Activated CD4-positive, alpha-beta T cell treated with anti-CD3 and anti-CD28 coated beads, Interleukin-2, amount 50 U/mL, for 16 hours (primary cell): ENCODE measurements around the gene AGBL1.
"Not testable (repeated sequence)": the region's sequence is repeated elsewhere in the genome, so short reads cannot be mapped to it uniquely, and the experiment has no call there.

Source experiments
- DNase-seq: peaks from one replicate; pipeline ENCODE4 v3.0.0-alpha.2; 2020

The AGBL1 gene

DNA sequence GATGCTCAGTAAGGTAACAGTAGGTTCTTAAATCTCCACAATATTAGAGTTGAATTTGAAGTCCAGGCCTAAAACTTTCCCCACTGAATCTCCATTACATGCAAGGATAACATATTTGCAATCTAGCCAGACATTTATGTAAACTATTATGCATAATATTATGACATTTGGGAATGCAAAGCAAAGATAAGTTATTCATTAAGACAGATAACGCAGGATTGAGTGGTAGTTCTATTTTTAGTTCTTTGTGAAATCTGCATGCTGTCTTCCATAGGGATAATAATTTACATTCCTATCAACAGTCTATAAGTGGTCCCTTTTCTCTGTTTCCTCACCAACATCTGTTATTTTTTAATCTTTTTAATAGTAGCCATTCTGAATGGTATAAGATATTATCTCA is 333.5 kb downstream of the AGBL1 start:
- no peak for DNase-seq

DNA sequence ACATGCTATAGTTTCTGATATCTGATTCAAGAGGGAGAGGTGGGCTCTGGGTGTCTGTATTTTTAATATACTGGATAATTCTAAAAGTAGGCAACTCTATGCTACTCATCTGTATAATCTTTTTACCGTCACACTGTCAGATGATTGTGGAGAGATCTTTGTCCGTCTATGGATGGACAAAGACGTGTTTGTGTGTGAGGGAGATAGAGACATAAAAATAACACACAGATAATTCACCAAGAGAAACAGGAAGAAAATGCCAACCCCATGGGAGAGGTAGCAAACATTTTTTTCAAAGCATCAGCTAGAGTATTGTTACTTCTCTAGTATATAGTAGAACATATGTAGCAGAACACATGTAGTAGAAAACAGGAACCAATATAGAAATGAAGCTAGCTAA is 346.1 kb downstream of the AGBL1 start:
- no peak for DNase-seq

DNA sequence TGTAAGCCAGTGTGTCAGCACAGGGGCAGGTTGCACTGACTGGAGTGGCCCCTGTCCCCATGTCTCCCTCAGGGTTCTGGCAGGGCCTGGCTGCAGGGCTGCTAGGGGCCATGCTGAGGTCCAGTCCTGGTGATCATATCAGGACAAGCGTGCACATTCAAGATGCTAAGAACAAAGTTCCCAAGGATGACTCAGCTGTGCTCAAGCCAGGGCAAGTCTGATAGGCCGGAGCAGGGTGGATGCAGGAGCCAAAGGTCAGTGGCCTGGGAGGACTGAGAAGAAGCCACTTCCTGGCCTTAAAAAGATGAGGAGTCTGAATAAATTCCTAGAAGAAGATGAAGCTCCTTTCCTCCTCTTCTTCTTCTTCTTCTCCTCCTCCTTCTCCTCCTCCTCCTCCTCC is 353.2 kb downstream of the AGBL1 start:
- no peak for DNase-seq

DNA sequence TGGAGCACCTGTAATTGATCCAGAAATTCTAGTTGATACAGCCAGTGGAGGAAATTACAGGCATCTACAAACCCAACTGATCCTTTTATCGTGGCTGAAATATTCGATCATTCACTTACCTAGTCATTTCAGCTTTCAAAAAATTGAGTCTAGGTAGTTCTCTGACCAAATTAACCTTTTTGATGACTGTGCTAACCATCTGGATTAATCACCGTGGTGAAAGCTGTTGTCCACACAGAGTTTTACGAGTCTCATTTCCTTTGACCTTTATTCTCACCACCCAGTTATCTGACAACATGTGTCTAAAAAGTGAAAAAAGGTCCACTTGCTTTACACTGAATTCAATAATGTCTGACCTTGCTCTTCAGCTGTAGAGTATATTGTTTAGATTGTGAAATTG is 354.3 kb downstream of the AGBL1 start:
- no peak for DNase-seq

DNA sequence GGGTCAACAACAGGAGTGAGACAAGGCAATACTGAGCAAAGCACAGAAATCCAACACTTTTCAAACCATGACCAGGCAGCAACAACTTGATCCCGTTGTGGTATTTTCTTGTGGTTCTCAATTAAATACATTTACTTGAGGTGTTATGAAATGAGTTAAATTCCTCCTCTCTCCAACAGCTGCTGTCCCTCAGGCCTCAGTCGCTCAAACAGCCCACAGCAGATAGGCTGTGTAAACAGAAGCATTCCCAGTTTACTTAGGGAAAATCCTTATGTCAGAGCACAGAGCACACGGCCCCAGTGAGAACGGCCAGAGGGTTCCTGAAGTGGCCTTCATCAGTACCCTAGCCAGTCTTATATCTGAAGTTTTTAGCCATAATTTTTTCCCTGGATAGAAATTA is 359.9 kb downstream of the AGBL1 start:
- DNase-seq: no peak

DNA sequence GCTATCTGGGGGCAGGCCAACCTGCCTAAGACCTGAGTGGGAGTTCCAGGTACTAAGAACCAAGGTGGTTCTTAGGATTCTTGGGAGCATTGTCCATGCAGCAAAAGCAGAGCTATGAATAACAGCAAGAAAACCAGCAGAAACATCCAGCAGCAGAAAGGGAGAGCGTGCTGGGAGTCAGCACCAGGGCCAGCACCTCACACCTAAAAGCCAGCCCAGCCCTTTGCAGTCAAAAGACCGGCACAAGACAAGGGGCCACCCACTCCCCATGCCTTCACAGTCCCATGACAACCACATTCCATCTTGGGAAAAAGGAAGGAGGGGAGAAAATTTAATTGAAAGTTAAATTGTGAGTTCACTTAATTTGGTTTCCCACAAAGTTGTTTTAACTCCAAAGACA is 364.9 kb downstream of the AGBL1 start:
- no peak for DNase-seq

DNA sequence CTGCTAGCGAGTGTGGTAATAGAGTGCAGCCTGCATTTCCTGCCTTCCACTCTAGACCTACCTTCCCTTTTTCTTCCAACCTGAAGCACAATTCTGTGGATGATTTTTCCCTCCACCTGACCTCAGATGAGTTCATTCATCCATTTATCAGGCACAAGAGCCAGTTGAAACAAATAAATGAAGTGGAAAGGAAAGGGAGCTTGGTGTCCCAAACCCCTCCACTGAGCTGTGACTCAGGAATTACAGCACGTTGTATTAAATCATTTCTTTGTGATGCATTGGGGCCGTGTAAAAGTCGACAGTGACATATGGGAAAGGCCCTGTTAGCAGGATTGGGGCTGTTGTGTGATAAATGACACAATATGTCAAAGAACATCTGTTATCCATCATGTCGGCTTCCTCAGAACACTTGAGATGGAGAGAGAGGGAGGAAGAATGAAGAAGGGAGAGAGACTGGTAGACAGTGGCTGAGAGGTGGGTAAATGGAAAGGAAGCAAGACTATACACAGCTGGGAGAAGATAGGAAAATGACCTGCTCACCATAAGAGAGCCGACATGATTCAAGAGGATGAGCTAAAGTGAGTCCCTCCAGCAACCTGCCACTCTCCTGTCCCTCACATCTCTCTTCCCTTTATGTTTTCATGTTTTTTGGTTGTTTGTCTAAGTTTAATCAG is 366.0 kb downstream of the AGBL1 start:
- DNase-seq: no peak

DNA sequence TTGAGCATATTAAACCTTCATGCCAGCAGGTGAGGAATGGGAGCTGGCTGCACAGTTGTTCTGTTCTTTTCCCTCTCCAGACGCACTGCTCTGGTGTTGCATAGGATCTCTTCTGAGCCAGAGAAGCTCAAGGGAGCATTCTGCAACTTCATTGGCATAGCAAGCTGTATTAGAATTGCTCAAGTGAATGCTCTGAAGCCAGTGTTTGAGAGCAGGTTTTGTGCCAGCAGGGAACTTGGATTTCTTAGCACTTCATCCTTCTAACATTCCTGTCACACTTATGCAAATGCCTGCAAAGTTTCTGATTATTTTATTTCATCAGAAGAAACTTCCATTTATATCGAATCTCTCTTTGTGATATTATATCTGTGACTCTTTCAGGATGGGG is 366.6 kb downstream of the AGBL1 start:
- DNase-seq: no peak

DNA sequence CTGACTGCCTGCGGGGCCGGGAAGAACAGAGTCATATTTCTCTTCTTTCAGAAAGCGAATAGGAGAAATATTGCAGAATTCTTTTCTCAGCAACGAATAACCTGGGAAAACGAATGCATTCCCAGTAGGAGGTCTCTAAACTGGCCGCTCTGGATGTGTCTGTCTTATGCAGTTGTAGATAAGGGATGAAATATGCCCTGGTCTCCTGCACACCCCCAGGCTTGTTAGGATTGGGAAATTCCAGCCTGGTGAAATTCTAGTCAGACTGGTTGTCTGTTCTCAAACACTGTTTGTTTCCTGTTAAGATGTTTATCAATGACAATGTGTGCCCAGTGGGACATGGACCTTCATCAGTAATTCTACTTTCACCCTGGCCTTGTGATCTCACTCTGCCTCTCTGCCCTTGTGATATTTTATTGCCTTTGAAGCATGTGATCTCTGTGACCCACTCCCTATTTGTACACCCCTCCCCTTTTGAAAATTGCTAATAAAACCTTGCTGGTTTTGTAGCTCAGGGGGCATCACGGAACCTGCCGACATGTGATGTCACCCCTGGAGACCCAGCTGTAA is 385.9 kb downstream of the AGBL1 start:
- not testable (repeated sequence) for DNase-seq

DNA sequence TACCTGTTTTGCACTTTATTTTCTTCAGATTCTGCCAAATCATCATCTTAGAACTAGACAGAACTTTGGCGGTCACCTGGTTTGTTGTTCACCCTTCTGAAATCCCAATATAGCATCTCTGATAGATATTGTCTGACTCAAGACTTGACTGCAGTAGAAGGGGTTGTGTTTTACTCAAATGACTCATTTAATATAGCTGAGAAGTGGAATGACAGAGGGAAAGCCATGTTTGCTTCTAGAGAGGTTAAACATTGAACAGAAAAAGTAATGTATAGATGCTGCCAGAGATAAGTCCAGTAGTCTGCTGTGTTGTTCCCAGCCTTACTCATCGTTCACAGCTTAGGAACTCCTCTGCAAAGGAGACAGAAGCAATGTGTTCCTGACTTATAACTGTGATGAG is 402.0 kb downstream of the AGBL1 start:
- no peak for DNase-seq

DNA sequence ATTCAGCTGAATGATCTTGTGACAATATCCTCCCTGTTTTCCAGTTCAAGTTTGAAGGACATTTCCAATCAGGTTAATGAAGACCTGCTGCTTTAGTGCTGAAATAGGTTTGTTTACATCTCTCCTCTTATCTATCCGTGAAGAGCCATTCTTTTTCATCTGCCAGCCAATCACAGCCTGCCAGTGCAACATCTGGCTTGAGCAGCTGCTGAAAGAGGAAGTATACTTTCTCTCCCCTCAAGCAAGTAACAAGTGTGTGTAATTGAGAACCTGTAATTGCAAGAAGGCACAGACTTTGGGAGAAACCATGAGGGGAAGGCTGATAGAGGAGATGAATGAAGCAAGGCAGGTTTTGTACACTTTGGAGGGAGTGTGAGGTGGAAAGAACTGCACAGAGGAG is 404.3 kb downstream of the AGBL1 start:
- no peak for DNase-seq

DNA sequence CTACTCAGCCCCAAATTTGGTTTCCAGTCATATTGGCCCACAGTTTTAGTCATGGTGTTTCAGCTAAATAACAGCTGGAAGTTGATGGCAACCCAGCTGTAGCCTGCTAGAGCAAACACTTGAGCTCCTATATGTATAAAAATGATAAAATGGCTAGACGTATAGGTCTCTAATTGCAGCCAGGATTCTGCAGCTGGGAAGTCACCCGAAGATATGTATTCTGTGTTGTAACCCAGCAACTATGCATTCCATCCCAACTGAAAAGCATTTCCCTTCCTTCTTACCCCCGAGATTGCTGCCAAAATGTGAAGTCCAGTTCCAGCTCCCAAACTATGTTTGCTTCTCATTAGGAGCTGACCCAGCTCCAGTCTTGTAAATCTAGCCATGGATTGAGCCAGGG is 408.4 kb downstream of the AGBL1 start:
- no peak for DNase-seq

DNA sequence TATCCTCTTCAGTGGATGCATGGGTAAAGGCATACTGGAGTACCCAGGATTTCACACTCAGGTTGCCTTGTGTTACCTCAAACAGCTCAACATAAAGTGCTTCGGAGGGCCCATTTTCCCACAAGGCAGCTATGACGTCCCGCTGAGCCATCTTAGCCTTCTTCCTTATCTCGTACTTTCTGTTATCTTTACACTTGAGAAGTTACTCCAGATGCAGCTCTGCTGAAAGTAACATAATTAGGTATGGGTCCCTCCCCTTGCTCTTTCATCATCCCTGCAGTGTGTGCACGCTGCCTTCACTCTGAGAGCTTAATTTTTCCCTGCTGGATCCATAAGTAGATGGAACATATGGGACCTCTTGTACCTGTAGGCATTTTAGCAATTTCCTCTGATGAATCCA is 410.3 kb downstream of the AGBL1 start:
- no peak for DNase-seq

DNA sequence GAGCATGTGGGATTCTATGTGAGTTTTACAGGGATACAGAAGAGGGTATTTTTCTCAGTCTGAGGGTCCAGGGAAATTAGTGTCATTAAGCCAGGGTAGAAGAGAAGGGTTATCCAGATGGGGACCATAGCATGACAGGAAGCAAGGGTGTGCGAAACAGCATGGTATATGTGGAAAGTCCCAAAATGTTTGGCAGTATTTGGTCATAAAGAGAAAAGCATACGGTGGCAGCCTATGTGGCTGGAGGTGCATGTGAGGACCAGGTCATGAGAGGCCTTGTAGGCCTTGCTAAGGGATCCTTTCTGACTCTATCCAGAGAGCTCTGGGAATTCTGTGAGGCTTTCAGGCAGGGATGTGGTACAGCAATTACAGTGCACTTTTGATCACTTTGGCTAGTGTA is 411.4 kb downstream of the AGBL1 start:
- no peak for DNase-seq

DNA sequence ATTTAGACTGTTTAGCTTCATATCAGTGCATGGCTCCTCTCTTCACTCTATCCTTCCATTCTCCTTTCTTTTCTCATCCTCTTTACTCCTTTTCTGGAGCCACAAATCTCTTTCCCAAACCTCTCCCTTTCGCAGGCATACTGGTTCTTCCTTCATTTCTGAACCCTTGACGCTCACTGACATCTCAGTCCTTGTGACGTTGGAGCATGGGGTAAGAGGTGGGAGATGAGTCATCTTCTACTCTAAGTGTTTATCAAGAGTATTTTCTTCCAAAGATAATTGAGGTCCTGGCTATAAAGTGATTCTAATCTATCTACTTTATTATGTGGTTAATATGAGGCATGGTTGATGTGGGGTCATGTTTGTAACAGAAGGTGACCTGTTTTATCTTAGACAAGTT is 414.2 kb downstream of the AGBL1 start:
- no peak for DNase-seq

DNA sequence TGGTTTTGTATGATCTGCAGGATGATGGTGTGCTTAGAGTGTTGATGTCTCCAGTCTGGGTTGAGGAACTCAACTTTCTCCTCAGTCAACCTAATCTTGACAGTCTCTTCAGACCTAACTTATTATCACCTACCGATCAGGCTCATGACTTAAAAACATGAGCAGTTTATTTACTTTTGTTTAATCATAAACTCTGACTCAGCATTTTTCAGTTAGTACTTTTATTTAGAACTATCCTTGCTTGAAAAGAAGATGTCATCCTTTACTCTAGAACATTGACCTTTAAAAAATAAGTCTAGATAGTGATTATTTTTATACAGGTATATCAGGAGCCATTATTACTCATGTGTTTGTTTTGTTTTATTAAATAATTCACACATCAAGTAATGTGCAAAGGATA is 414.8 kb downstream of the AGBL1 start:
- DNase-seq: no peak

DNA sequence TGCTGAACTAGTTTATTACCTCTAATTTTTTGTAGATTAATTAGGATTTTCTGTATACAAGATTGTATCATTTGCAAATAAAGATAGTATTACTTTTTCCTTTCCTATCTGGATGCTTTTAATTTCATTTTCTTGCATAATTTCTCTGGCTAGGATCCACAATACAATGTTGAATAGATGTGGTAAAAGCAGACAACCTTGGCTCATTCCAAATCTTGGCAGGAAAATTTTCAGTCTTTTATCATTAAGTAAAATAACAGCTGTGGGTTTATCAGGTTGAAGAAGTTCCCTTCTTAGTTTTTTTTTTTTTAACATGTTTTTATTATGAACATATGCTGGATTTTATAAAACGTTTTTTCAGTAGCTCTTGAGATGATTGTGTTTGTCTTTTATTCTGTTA is 422.6 kb downstream of the AGBL1 start:
- no peak for DNase-seq

DNA sequence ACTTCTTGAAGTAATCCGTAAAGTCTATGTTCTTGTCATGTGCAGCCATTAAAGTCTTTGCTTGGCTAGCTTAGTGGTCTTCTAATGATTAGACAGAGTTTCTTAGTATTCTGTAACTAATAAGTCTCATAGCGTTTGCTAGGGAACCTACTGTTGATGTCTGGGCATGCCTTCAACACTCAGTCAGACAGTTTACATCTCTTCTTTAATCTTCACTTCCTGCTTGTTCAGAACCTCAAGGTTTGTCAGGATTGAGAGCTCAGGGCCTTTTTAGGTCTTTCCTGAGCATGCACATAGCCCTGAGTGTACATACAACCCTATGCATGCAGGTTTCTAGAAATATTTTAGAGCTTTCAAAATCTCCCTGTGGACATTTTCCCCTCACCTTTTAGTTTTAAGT is 426.3 kb downstream of the AGBL1 start:
- no peak for DNase-seq

DNA sequence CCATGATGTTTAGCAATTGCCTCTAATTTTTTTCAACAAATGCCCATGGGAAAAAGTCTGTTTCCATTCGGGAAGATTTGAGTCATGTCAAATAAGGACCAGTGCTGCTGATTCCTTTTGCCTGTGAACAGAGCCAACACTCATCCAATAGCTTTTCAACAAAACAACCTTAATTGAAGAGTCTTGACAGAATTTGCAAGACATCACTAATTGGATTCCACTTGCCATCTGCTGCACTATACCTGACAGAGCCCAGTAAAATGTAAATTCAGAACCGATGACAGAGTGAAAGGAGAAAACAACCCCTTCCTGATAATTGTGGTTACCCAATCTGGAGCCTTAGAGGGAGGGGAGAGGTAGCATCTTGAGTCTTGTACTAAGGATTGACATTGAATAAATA is 426.7 kb downstream of the AGBL1 start:
- no peak for DNase-seq

DNA sequence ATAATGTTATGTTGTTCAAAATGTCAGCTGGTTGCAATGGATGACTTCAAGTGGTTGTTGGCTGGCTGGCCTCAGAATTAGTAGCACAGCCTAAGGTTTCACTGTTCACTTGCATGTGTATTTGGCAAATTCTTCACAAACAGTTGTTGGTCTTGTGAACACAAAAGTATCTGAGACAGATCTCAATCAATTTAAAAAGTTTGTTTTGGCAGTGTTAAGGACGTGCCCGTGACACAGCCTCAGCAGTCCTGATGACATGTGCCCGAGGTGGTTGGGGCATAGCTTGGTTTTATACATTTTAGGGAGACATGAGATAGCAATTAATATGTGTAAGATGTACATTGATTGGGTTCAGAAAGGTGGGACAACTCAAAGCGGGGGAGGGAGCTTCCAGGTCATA is 436.0 kb downstream of the AGBL1 start:
- no peak for DNase-seq

DNA sequence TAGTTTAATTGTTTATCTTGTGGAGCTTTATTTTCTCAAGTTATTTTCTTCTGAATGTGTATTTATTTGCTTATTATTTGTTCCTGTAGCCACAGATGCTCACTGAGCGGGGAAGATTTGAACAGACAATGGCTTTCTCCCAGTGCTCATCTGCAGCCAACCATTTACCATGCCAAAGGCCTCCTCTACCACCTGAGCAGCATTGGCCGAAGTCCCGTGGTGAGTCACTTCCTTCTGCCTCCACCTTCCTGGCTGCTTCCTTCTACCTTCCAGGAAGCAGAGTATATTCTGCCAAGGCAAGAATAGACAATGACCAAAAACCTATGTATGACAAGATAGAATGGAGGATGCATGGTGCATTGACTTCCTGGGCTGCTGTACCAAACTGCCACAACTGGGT is 443.1 kb downstream of the AGBL1 start:
- DNase-seq: no peak

DNA sequence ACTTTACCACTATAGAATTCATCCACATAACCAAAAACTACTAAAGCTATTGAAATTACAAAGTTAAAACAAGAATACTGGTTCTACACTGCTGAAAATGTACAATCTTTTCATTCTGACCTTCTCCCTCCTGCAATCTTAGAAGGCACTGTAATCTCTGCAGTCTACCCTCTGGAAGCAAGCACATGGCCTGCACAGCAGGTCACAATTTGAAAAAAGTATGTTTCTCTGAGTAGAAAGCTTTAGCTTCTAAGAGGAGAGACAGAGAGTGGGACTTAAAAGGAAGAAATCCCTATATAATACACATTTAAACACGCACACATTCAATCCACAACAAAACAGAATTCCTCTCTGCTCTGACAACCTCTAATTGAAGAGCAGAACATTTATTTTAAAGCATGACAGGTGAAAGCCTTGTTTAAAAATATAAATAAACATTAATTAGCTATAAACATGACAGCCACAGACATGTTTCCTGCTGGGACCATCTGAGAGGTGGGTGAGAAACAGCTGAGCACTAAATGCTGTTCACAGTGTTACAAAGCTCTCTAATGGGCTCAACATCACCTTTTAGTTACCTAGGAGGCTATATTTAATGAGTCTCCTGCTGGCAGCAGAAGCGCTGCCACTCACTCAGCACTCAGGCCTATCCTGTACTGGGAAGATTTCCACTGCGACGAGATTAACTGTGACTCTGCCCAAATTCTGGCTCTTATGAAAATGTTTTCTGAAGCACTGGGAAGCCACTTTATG is 447.4 kb downstream of the AGBL1 start:
- no peak for DNase-seq

DNA sequence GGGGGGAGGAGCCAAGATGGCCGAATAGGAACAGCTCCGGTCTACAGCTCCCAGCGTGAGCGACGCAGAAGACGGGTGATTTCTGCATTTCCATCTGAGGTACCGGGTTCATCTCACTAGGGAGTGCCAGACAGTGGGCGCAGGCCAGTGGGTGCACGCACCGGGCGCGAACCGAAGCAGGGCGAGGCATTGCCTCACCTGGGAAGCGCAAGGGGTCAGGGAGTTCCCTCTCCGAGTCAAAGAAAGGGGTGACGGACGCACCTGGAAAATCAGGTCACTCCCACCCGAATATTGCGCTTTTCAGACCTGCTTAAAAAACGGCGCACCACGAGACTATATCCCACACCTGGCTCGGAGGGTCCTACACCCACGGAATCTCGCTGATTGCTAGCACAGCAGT is 448.4 kb downstream of the AGBL1 start:
- DNase-seq: not testable (repeated sequence)

DNA sequence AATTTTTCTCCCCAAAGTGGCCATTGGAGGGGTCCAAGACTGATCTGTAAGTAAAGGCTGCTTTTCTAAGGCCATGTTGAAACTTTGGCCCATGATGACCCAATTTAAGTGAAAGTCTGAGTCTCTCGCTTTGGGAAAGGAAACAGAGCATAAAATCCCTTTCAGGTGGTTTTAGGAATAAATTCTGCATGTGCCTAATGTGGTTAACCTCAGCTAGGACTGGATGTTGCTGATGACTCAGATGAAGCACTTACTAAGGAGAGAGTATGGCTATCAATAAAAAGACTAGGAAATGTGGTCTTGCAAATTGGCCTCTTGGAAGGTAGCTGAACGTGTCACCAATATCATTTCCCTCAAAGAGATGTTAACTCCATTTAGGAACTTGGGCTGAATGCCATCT is 458.5 kb downstream of the AGBL1 start:
- DNase-seq: no peak
